ENCODE data around the gene FAM236A.
"Not testable (repeated sequence)": the region's sequence is repeated elsewhere in the genome, so short reads cannot be mapped to it uniquely, and the experiment has no call there.

The FAM236A gene

GRCh38 chrX:72937906-72938305 lies at the start of gene FAM236A:
FAM236A (plus strand) TSS chrX:72938206; CDS start chrX:72938263, 57 bp downstream.
- DNase-seq: not testable (repeated sequence)

DNA sequence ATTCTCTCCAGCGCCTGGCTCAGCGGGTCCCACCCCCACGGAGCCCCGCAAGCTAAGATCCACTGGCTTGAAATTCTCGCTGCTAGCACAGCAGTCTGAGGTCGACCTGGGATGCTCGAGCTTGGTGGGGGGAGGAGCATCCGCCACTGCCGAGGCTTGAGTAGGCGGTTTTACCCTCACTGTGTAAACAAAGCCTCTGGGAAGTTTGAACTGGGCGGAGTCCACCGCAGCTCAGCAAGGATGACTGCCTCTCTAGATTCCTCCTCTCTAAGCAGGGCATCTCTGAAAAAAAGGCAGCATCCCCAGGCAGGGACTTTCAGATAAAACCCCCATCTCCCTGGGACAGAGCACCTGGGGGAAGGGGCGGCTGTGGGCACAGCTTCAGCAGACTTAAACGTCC lies 48.3 kb upstream of the FAM236A start:
- not testable (repeated sequence) for DNase-seq

DNA sequence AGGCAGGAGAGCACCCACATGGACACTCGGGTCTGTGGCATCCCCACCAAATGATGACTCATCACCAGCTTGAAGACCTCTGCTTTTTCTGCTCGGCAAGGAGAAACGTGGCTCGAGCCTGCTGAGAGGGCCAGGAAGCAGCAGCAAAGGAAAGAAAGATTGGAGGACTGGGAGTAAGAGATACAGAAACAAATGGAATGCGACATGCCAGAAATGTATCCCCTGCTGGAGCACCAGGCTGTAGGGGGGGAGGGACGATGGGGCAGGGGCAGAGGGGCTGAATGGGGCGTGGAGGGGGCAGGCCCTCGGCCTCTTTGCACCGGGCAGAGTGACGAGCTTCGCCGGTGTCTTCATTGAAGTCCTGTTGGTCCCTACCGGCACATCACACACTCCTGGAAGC lies 25.7 kb upstream of the FAM236A start, which contains the start of gene FAM236C:
TSS of gene FAM236C (plus strand) at position 301 of the 400 bp plus-strand sequence. CDS start 100 bp downstream, outside the sequence.
- not testable (repeated sequence) for DNase-seq

DNA sequence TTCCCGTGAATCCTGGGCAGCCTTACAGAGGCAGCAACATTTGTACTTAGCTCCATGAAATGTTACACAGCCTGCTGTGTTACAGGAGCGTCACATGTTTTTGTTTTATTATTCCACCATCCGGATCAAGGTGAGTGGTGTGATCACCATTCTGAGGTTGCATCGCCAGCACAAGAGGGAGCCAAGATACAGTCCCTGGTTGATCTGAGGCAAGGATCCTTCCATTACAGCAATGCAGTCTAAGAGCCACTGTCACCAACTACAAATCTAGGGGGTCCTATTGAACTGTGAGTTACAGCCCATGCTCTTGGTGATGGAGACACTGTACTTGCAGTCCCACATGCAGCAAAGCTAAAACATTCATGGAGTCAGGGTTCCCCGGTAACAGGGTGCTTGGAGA lies 21.9 kb upstream of the FAM236A start:
- not testable (repeated sequence) for DNase-seq

GRCh38 chrX:72932283-72932682 lies 5.7 kb upstream of the FAM236A start:
- DNase-seq: not testable (repeated sequence)

- DNase-seq: not testable (repeated sequence)
These were observed 1.6 kb upstream of the FAM236A start for GRCh38 chrX:72936455-72936854.

GRCh38 chrX:72936882-72937455 lies 1.0 kb upstream of the FAM236A start:
- DNase-seq: not testable (repeated sequence)

- not testable (repeated sequence) for DNase-seq
These were observed 4.3 kb downstream of the FAM236A start for GRCh38 chrX:72942272-72942671.

DNA sequence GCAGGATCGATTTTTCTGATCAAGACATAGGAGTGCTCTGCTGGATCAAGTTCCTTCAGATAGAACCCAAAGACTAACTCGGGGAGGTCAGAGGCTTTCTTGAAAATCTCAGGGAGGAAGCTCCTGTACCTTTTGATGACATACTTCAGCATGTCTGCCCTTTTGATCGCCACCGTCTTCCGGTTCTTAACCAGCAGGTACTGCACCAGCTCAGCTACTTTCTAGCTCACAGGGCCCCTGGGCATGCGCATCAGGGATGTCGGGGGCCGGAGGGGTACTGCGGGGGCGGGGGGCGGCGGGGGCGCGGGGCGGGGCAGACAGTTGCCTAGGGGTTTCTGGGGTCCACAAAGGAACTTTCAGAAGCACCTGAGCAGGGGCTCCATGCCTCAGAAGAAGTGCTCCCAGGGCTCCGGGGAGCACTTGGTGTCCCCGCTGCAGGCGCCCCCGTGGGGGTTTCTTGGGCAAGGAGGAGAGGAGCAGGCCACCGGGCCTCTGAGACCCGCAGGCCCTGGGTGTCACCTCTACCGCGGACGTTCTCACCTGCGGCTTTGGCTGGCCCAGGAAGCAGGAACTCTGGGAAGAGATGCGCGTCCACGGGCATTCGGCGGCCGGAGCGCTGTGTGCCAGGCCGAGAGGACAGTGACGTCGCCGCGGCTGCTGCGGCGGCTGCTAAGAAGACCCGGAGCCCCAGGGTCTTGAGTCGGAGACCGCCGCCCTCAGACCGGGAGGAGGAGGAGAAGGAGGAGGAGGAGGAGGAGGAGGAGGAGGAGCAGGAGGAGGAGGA lies 5.2 kb downstream of the FAM236A start:
- DNase-seq: not testable (repeated sequence)

DNA sequence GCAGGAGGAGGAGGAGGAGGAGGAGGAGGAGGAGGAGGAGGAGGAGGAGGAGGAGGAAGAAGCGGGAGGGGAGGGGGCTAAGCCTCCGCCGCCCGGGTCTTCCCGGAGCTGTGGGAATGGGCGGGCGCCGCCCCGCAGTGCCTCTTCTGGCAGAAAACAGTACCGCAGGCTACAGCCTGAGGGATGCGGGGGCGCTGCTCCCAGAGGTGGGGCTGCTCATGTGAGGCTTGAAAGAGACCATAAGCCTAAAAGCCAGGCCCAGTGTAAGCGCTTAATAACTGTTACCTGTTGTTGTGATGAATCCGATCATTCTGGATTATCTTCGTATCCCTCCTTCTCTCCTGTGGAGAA lies 5.8 kb downstream of the FAM236A start, which contains the start of gene DMRTC1:
TSS of gene DMRTC1 (minus strand) at position 19 of the 351 bp plus-strand sequence. CDS start 68,143 bp downstream, outside the sequence.
- not testable (repeated sequence) for DNase-seq

DNA sequence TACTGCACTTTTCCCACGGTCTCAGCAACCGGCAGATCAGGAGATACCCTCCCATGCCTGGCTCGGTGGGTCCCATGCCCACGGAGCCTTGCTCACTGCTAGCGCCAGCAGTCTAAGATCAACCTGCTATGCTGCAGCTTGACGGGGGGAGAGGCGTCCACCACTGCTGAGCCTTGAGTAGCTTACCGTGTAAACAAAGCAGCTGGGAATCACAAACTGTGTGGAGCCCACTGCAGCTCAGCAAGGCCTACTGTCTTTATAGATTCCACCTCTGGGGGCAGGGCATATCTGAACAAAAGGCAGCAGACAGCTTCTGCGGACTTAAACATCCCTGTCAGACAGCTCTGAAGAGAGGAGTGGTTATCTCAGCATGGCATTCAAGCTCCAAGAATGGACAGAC lies 22.0 kb downstream of the FAM236A start:
- DNase-seq: not testable (repeated sequence)

GRCh38 chrX:72971859-72972258 lies 33.9 kb downstream of the FAM236A start:
- DNase-seq: not testable (repeated sequence)

- DNase-seq: not testable (repeated sequence)
These were observed 36.9 kb downstream of the FAM236A start for GRCh38 chrX:72974885-72975284.

DNA sequence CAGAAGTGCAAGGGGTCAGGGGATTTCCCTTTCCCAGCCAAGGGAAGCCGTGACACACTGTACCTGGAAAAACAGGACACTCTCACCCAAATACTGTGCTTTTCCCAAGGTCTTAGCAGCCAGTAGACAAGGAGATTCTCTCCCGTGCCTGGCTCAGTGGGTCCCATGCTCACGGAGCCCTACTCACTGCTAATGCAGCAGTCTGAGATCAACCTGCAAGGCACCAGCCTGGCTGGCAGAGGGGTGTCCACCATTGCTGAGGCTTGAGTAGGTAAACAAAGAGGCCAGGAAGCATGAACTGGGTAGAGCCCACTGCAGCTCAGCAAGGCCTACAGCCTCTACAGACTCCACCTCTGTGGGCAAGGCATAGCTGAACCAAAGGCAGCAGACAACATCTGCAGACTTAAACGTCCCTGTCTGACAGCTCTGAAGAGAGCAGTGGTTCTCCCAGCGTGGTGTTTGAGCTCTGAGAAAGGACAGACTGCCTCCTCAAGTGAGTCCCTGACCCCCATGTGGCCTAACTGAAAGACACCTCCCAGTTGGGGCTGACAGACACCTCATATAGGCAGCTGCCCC lies 43.0 kb downstream of the FAM236A start:
- not testable (repeated sequence) for DNase-seq

Data from NCI-H1092 (cell line).